Kasumi-1 (cell line): ENCODE measurements around the gene ZNF341.
"Not testable (repeated sequence)": the region's sequence is repeated elsewhere in the genome, so short reads cannot be mapped to it uniquely, and the experiment has no call there.

Experiments
- DNase-seq, 2 experiments: peaks; one replicate each; lab custom pipeline; 2025; lab: John Stamatoyannopoulos, UW

Gene ZNF341

DNA sequence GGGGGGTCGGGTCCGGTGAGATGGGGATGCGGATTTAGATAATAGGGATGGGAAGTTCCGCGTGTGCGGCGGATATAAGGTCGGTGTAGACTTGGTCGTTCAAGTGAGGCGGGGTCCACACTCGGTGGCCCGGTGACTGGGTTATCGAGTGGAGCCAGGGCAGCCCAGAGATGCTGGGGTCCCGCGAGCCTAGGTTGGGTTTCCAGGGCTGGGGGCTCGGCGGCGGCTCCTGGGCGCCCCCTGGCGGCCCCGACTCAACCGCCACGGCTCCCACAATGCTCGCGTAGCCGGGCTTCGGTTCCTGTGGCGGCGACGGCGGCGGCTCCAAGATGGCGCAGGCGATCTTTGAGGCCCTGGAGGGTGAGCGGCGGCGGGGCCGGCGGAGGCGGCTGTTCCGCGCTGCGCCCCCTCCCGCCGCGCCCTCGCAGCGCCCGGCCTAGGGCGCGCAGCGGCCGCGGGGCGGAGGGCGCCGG, at the start of gene ZNF341:
Gene ZNF341 (plus strand): TSS at position 304 of the 473 bp plus-strand sequence. CDS start 26 bp downstream, at position 330.
- peak; percentile 66 to 70 for DNase-seq

DNA sequence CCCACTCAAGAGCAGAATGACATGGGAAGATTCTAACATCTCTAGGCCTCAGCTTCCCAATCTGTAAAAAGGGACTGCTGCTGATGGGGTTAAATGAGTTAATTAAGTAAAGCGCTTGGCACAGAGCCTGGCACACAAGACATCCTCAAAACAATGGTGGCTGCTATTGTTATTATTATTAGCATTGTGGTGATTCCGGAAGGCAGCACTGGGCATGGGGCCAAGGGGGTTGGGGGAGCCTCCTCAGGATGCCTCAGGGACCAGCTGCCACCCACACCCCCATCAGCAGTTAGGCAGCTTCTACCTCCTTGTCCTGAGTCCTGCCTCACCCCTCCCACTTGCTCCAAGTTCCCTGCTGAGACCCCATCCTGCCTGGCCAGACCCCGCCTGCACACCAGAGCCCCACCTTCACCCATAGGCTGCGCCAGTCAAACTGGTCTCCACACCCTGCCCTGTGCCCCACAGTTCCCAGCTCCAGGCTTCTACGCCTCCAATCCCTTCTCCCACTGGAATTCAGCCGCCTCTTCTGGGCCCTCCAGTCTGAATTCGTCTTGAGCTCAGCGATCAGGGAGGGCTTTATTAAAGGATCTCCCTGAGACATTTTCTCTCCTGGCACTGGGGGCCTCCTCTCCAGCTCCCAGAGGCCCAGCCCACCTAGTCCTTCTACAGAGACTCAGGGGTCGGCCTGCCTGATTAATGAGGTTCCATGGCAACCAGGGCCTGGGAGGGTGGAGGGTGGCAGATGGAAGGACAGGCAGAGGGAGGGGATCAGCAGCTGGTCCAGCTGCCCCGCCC, 47.1 kb upstream of the ZNF341 start:
- DNase-seq: no peak

DNA sequence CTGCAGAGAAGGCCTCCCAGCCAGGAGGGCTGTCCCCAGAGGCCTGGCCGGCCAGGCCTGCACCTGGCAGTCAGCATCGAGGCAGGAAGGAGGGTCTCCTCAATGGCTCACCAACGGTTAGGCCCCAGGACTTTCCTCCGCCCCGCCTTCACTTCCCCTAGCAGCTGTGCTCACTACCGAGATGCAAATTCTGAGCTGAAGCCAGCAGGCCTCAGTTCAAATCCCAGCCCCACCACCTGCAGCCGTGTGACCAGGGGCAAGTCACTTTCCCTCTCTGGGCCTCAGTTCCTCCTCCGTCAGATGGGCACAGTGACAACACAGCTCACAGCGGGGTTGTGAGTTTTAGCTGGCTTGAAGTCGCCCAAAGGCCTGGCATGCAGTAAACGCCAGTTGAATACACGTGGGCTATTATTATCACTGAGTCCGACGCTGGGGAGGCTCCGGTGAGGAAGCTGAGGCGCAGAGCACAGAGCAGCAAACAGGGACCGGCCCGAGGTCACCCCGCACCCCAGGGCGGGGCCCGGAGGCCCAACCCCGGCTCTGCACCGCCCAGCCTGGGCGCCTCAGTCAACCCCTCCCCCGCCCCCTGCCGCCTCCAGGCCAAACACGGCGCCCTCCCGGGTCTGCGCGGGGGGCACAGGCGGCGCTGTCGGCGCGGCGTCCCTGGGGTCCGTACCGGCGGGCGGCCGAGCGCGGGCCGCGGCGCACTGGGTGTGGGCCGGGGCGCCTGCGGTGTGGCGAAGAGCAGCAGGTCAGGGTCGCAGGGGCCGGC, 46.3 kb upstream of the ZNF341 start:
- peak; percentile 29 to 47 for DNase-seq

DNA sequence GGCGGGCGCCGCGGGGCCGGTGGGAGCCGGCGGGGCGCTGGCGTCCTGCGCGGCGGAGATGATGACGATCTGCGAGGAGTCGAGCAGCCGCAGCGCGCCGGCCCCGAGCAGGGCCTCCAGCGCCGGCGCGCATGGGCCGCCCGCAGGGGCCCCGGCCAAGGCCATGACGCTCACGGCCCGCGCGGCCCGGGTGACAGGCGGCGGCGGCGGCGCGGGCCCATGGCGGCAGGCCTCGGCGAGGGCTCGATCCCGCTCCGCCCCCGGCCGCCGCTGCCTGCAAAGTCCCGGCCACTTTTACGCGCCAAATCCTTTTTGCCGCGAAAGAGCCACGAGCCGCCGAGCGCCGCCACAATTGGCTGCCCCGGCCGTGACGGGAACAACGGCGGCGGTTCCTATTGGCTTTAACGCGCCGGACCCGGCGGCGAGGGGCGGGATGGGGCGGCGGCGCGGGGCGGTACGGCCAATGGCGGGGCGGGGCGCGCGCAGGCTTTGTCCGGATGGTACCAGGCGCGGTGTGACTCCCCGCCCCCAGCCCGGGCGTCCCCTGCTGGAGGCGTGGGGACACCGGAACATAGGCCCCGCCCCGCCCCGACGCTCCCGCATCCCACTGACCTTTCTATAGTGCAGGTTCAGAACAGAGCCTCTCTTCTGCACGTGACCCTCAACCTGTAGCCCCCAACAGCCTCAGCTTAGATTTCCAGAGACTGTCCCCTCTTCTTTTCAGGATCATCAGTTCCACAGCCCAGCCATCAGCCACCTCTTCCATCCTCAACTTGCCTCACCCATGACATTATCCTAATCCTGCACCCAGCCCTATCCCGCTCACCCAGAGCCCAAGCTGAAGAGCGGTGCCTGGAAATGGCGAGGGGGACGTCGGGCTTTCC, 45.5 kb upstream of the ZNF341 start, which contains the start of gene E2F1:
Gene E2F1 (minus strand): TSS at position 286 of the 884 bp plus-strand sequence. CDS start 121 bp downstream, at position 165.
- peak; percentile 87 to 88 for DNase-seq

DNA sequence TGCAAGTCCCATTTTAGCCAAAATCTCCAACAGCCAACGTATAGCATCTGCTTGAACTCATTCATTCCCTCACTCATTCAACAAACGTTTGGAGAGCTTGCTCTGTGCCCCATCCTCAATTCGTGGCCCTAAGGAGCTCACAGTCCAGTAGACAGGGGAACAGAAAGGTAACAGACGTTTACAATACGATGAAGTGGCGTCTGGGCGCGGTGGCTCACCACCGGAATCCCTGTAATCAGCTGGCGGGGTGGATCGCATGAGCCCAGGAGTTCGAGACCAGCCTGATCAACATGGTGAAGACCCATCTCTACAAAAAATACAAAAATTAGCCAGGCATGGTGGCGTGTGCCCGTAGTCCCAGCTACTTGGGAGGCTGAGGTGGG, 44.8 kb upstream of the ZNF341 start:
- no peak for DNase-seq

DNA sequence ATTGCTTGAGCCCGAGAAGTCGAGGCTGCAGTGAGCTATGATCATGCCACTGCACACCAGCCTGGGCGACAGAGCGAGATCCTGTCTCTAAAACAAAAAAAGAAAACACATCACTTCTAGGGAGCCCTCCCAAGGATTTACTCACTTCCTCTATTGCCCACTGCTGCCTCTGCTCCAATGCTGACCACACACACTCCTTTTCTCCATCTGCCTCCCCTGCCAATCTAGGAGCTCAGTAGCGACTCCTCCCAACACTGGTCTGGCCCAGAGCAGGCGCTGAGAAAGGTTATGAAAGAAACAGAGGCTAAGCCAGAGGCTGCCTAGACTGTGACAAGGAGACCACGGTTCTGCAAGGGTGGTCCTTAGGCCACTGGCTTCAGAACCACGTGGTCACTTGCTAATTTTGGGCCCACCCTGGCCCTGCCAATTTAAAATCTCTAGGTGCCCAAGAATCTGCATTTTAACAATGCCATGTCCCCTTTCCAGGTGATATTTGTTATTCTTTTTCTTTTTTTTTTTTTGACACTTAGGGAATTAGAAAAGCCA, 44.4 kb upstream of the ZNF341 start:
- DNase-seq: peak; percentile 74 to 81

DNA sequence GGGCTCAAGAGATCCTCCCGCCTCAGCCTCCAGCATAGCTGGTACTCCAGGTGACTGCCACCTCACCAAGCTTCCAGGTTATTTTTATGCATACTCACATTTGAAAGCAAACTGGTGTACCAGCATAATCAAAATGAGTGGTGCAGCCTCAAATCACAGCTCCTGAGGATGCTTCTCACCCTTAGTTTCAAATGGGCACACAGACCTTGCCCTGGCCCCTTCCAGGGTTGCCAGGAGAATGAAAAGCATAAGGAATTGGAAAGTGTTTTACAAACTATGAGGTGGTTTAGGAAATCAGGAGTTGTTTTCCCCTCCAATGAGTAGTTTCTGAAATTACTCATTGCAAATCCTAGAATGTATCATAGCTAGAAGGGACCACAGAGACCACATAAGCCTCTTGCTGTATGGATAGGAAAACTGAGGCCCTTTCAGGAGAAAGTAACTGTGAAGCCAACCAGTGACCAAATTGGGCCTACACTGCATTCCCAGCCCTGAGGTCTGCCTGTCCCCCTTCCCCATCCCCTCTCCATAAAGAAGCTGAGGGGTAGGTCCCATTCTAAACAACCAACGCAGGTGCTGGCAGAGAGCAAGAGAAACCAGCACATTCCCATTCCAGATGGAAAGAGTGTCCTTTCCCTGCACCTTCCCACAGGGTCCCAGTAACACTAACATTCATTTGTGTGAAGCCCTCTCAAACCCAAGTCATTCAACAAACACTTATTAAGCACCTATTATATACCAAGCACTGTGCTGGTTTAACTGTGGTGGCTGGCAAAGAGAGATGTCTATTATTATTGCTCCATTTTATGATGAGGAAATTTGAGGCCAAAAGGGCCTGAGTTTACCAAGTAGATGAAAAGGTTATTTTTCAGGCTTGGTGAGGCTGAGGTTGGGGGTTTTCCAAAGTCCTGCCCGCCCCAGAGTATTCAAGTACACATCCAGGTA, 43.5 kb upstream of the ZNF341 start:
- DNase-seq: no peak

DNA sequence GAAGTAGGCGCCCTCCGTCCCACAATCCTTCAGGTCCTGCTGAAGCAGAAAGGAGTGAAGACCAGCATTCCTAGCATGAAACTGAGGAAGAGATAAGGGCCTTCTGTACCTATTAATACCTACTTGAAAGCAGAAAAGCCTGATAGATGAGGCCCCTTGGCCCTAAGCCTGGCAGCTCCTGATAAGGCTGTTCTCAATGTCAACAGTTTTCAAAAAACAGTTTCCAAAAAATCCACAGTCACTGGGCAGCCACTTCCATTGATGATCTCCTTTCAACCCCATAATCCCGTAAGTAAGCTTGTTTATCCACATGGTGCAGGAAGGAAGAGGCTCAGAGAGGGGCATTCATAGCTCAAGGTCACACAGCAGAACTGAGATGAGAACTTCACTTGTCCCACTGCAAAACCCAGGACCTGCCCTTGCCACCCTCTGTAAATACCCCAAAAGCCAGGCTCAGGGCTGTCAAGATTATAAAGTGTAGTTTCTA, 42.8 kb upstream of the ZNF341 start:
- no peak for DNase-seq

DNA sequence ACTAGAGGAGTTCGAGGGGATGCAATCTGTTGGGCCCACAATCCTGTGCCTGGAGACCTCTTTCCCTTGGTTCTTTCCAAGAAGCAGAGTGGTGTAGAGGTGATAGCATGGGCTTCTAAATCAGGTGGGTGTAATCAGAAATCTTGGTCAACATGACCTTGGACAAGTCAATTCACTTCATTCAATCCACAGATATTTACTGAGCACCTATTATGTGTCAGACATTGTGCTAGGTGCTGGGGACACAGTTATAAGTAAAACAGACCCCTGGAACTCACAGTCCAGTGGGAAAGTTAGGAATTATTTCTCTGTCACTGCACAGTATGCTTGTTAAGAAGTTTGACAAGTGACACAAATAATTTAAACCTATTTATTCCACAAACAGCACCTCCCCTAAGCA, 42.3 kb upstream of the ZNF341 start:
- DNase-seq: no peak

DNA sequence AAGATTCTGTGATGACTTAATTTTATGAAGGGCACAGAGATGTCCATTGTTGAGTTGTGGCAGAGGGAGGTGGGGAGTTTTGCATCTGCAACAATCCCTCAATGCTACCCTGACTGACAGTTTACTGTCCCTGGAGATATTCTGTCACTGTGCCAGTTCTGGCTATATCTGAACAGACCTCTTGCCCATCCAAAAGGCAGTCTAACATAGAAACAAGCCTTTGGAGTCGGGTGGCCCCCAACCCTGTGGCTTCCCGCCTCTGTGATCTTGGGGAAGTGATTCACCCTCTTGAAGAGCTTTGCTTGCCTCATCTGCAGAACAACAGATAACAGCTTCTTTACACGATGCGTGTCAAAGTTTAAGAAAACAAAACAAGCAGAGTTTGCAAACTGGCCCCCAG, 41.8 kb upstream of the ZNF341 start:
- DNase-seq: peak; percentile 80 to 81

DNA sequence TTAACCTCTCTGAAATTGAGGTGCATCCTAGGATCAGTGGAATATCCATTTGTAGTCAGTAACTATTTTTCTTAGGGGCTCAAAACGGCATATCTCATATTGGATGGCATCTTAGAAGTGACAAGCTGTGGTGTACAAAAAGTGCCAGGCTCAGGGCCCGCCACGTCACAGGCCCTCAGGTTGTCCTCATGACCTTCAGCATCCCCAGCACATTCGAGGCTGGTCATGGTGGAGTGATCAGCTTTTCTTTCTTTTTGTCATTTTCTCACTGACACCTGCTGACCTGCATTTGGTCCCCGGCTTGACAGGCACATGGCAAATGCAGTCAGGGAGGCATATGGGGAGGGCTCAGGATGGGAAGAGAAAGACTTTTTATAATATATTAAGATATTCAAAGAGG, 38.5 kb upstream of the ZNF341 start:
- DNase-seq: no peak

DNA sequence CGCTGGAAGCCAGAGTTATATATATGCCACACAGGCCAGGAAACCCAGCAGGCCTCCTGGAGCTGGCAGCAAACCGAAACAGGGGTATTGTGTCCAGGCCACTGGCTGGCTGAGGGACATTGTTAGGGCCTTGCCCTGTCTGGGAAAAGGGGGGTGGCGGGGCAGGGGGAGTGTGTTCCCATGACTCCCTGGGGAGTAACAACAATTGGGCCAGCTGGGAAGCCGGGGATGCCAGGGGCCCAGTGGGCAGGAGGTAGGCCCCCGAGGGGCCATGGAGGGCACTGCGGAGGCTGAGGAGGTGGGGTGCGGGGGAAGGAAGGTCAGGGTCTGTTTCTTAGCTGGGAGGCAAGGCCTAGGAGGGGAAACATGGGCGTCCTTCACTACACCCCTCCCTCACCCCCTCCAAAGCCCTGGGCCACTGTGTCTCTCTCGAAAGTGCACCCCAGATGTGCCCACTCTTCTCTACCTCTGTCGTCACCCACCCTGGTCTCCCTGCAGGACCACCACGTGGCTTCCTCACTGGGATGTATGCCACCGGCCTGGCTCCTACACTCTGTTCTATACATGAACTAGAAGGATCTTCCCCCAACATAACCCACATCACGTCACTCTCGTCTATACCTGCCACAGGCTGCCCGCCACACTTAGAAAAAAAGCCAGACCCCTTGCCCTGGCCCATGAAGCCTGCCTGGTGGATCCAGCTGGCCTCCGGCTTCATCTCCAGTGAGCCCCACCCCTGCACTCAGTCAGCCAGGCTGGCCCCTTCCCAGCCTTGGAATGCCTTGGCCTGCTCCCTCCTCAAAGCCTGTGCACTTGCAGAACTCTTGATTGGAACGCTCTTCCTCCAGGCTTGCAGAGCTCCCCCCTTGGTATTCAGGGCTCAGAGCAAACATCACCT, 37.8 kb upstream of the ZNF341 start:
- DNase-seq: no peak

DNA sequence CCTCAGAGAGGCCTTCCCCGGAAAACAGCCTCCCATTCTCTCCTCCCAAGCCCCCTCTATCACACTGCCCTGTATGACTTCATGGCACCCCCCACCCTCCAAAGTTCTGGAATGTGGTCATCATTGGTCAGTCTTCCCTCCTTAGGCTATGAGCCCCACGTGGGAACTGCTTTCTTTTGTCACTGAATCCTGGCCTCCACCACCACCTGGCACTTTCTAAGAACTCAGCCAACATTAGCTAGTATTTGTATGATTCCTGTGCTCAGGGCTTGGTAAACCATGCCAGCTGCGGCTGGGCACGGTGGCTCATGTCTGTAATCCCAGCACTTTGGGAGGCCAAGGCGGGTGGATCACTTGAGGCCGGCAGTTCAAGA, 37.2 kb upstream of the ZNF341 start:
- DNase-seq: no peak

DNA sequence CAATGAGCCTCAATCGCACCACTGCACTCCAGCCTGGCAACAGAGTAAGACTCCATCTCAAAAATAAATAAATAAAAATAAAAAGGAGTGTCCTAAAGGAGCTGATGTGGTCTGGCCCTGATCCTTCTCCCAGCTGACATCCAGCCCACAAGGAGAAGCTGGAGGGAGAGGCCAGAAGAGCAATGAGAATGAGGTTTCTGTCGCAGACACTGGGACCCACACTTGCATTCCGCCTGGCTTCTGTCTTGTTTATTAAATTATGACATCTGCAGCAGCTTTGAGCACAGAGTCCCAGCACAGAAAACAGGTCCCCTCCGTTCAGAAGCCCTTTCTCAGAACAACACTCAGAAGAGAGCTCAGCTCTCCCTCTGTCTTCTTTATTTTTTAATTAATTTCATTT, 35.3 kb upstream of the ZNF341 start:
- no peak for DNase-seq

DNA sequence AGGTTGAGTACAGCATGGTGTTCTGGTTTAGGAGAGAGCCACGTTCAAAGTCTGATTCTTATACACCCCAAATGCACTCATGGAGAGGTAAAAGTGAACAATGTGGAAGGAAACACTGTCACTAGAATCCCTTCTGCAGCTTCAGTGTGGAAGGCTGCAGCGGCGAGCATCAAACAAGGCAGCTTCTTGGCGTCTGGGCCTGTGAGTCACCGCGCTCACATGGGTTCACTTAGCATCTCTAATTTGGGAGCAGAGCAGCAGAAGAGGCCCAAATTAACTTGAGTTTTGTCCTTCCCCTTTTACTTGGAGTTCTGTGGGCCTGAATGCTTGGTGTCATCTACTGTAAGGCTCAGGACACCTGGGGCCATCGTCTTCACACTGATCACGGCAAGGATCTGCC, 34.7 kb upstream of the ZNF341 start:
- no peak for DNase-seq

DNA sequence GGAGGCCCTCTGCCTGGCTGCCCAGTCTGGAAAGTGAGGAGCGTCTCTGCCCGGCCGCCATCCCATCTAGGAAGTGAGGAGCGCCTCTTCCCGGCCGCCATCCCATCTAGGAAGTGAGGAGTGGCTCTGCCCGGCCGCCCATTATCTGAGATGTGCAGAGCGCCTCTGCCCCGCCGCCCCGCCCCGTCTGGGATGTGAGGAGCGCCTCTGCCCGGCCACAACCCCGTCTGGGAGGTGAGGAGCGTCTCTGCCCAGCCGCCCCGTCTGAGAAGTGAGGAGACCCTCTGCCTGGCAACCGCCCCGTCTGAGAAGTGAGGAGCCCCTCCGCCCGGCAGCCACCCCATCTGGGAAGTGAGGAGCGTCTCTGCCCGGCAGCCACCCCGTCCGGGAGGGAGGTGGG, 32.8 kb upstream of the ZNF341 start:
- not testable (repeated sequence) for DNase-seq

DNA sequence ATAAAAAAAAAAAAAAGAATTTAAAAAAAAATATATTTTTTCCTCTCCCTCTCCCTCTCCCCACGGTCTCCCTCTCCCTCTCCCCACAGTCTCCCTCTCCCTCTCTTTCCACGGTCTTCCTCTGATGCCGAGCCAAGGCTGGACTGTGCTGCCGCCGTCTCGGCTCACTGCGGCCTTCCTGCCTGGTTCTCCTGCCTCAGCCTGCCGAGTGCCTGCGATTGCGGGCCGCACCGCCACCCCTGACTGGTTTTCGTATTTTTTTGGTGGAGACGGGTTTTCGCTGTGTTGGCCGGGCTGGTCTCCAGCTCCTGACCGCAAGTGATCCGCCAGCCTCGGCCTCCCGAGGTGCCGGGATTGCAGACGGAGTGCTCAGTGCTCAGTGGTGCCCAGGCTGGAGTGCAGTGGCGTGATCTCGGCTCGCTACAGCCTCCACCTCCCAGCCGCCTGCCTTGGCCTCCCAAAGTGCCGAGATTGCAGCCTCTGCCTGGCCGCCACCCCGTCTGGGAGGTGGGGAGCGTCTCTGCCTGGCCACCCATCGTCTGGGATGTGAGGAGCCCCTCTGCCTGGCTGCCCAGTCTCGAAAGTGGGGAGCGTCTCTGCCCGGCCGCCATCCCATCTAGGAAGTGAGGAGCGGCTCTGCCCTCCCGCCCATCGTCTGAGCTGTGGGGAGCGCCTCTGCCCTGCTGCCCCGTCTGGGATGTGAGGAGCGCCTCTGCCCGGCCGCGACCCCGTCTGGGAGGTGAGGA, 30.9 kb upstream of the ZNF341 start:
- not testable (repeated sequence) for DNase-seq

DNA sequence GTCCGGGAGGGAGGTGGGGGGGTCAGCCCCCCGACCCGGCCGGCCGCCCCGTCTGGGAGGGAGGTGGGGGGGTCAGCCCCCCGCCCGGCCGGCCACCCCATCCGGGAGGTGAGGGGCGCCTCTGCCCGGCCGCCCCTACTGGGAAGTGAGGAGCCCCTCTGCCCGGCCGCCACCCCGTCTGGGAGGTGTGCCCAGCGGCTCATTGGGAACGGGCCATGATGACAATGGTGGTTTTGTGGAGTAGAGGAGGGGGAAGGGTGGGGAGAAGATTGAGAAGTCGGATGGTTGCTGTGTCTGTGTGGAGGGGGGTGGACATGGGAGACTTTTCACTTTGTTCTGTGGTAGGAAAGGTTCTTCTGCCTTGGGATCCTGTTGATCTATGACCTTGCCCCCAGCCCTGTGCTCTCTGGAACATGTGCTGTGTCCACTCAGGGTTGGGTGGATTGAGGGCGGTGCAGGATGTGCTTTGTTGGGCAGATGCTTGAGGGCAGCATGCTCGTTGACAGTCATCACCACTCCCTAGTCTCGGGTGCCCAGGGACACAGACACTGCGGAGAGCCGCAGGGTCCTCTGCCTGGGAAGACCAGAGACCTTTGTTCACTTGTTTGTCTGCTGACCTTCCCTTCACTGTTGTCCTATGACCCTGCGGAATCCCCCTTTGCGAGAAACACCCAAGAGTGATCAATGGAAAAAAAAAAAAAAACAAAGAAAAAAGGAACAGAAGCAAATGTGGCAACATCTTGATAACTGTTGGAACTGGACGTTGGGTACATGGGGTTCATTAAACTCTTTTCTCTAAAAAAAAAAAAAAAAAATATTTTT, 30.0 kb upstream of the ZNF341 start:
- DNase-seq: no peak
